GM12878 (cell line): Measurements from ENCODE around the gene SLC25A20. TPM values are rescaled to one million over a fixed set of nuclear protein-coding genes. Genes with fewer than 3 reads are reported as not detected.

Source experiments
- ATAC-seq: fragments of 200-7000 bp; cut with Tn5 transposase; 3 replicates; pipeline ENCODE4 v1.9.1; 2020; ENCODE audit warnings: mild to moderate bottlenecking, moderate library complexity
- BruUV-seq: library from RNA; stranded (reverse); fragments of 400-500 nt; replicated peaks from 2 replicates; lab custom pipeline; 2021; lab: Mats Ljungman, UMichigan
- CTCF ChIA-PET: fragments of 300-600 bp; sonication (Branson Sonifier 250); formaldehyde crosslinking; extraction: SDS; loops from one replicate; lab custom pipeline; 2021; ENCODE audit warnings: inconsistent platforms; lab: Yijun Ruan, JAX
- POLR2A ChIA-PET: fragments of 350-600 bp; formaldehyde crosslinking; extraction: SDS; loops from one replicate; lab custom pipeline; 2021; ENCODE audit warnings: inconsistent platforms; lab: Charles Lee
- RAD21 ChIA-PET: fragments of 300-600 bp; sonication (Branson Sonifier 250); formaldehyde crosslinking; loops from one replicate; lab custom pipeline; 2023; ENCODE audit warnings: antibody characterized with exemption; ENCODE audit not compliant: unreplicated experiment; lab: Charles Lee
- SMC1A ChIA-PET: fragments of 300-600 bp; sonication (Branson Sonifier 250); formaldehyde crosslinking; loops from one replicate; lab custom pipeline; 2023; ENCODE audit not compliant: unreplicated experiment, uncharacterized antibody; lab: Charles Lee
- DNase-seq: peaks from one replicate; pipeline ENCODE4 v3.0.0-alpha.2; 2011; ENCODE audit warnings: low read depth, low spot score
- FAIRE-seq: peaks from 3 replicates; lab custom pipeline; 2011; peaks lifted over from hg19 to GRCh38; lab: Jason Lieb, UNC
- H2AFZ ChIP-seq: 2 replicates; pipeline ENCODE4 v1.6.0; 2011; ENCODE audit warnings: low read depth, low read length, control low read depth; ENCODE audit not compliant: control insufficient read depth
- H3K27ac ChIP-seq: 2 replicates; pipeline ENCODE4 v1.5.1; 2011; ENCODE audit warnings: control low read depth; ENCODE audit not compliant: control insufficient read depth, insufficient read depth
- H3K27me3 ChIP-seq, 2 experiments: replicated peaks in 1 of 2; 2 replicates each; pipeline versions ENCODE4 v1.6.0 to v1.6.1; 2011; ENCODE audit warnings: low read length in 1 of 2; ENCODE audit not compliant: control insufficient read depth in 2 of 2, insufficient read depth in 2 of 2
- H3K36me3 ChIP-seq, 2 experiments: 2 replicates each; pipeline ENCODE4 v1.5.1; 2011; ENCODE audit warnings: low read length in 1 of 2; ENCODE audit not compliant: control insufficient read depth in 2 of 2, insufficient read depth in 2 of 2
- H3K4me1 ChIP-seq: 2 replicates; pipeline ENCODE4 v1.6.1; 2011; ENCODE audit warnings: mild to moderate bottlenecking, low read length, moderate library complexity, mixed read lengths; ENCODE audit not compliant: control insufficient read depth, insufficient read depth
- H3K4me2 ChIP-seq: 2 replicates; pipeline ENCODE4 v1.6.0; 2011; ENCODE audit warnings: control low read depth; ENCODE audit not compliant: control insufficient read depth, insufficient read depth
- H3K4me3 ChIP-seq: fragments of 200-600 bp; sonication (generic); 2 replicates; pipeline ENCODE4 v1.5.1; 2016
- H3K79me2 ChIP-seq: 2 replicates; pipeline ENCODE4 v1.6.0; 2011; ENCODE audit warnings: low read length; ENCODE audit not compliant: control insufficient read depth, insufficient read depth
- H3K9ac ChIP-seq: 2 replicates; pipeline ENCODE4 v1.8.0; 2011; ENCODE audit warnings: low read length, control low read depth, mixed read lengths; ENCODE audit not compliant: control insufficient read depth, insufficient read depth
- H3K9me3 ChIP-seq: replicated peaks from 3 replicates; pipeline ENCODE4 v1.5.1; 2011; ENCODE audit warnings: mild to moderate bottlenecking, low read length; ENCODE audit not compliant: control insufficient read depth, insufficient read depth
- H4K20me1 ChIP-seq: 2 replicates; pipeline ENCODE4 v1.6.0; 2011; ENCODE audit not compliant: control insufficient read depth, insufficient read depth
- BHLHE40 ChIP-seq, 2 experiments: fragments of 450-650 bp in 1 of 2; IDR thresholded peaks; 2 replicates each; pipeline ENCODE4 v1.6.1; 2011 to 2017; ENCODE audit warnings: low read depth in 2 of 2, borderline replicate concordance in 1 of 2, improper control_type of control experiment in 1 of 2, low read length in 1 of 2, mild to moderate bottlenecking in 1 of 2
- CBFB ChIP-seq: IDR thresholded peaks from 2 replicates; pipeline ENCODE4 v1.6.1; 2016; ENCODE audit warnings: antibody characterized with exemption, low read depth
- EED ChIP-seq: sonication (generic); IDR thresholded peaks from 2 replicates; pipeline ENCODE4 v1.6.1; 2016; ENCODE audit warnings: antibody characterized with exemption, low read depth
- NFIC ChIP-seq: IDR thresholded peaks from 2 replicates; pipeline ENCODE4 v1.6.1; 2012; ENCODE audit warnings: low read depth, mild to moderate bottlenecking, inconsistent platforms, low read length, moderate library complexity
- PKNOX1 ChIP-seq: fragments of 450-650 bp; IDR thresholded peaks from 2 replicates; pipeline ENCODE4 v1.6.1; 2016; ENCODE audit warnings: mild to moderate bottlenecking
- PML ChIP-seq: IDR thresholded peaks from 2 replicates; pipeline ENCODE4 v1.6.1; 2012; ENCODE audit warnings: low read length, inconsistent platforms
- RCOR1 ChIP-seq: conservative IDR thresholded peaks from 2 replicates; pipeline ENCODE4 v1.6.1; 2012; ENCODE audit warnings: low read depth, low read length, improper control_type of control experiment
- RUNX3 ChIP-seq: IDR thresholded peaks from 2 replicates; pipeline ENCODE4 v1.6.1; 2012; ENCODE audit warnings: low read length, inconsistent platforms
- STAT1 ChIP-seq: fragments of 450-650 bp; conservative IDR thresholded peaks from 2 replicates; pipeline ENCODE4 v1.6.1; 2014; ENCODE audit warnings: antibody characterized with exemption, mild to moderate bottlenecking
- TBL1XR1 ChIP-seq: IDR thresholded peaks from 2 replicates; pipeline ENCODE4 v1.6.1; 2012; ENCODE audit warnings: low read depth, low read length, improper control_type of control experiment
- ZNF622 ChIP-seq: fragments of 450-650 bp; IDR thresholded peaks from 2 replicates; pipeline ENCODE4 v1.6.1; 2017; ENCODE audit warnings: mild to moderate bottlenecking, inconsistent platforms
- WGBS: methylation state at CpG from one replicate; pipeline ENCODE4 v1.1.6; 2016; ENCODE audit warnings: low lambda C conversion rate; ENCODE audit not compliant: insufficient replicate concordance, insufficient coverage; ENCODE audit errors: missing lambda C conversion rate; 5-methylcytosine and 5-hydroxymethylcytosine counted together
- in situ Hi-C: fragments of 300-500 bp; cut with MboI; formaldehyde crosslinking; loops from 9 replicates; pipeline ENCODE4 v1.14.3; 2018; ENCODE audit warnings: mixed read lengths
- intact Hi-C: fragments of 100-400 bp; cut with micrococcal nuclease; formaldehyde crosslinking; loops from one replicate; pipeline ENCODE4 v1.14.2; 2022; ENCODE audit not compliant: unreplicated experiment
- polyA plus RNA-seq, 11 experiments: library from polyadenylated mRNA; depleted of rRNA in 4 of 11; unstranded in 6 of 11; stranded (reverse) in 5 of 11; fragments of >200 nt; fragmentation: Nextera tagmentation in 4 of 11; fragmentation: Illumina TruSeq in 1 of 11; extraction: Ambion mirVana in 4 of 11; extraction: Trizol in 1 of 11; gene quantifications; 1 replicate in 1 of 11; 2 replicates in 10 of 11; pipeline versions ENCODE4 v1.2.1 to v1.2.3, GENCODE V29; 2011 to 2016; ENCODE audit warnings: inconsistent platforms in 2 of 11, missing spikeins in 2 of 11, low read depth in 1 of 11
- total RNA-seq, 4 experiments: library from RNA; depleted of rRNA in 3 of 4; stranded (reverse); fragments of >200 nt in 3 of 4; fragmentation: Illumina TruSeq in 1 of 4; extraction: Trizol in 1 of 4; gene quantifications; 2 replicates each; pipeline versions ENCODE4 v1.2.1 to v1.2.3, GENCODE V29; 2013 to 2021

SLC25A20 gene
- total and polyA plus RNA-seq, 10 of the 15 experiments (the other 5 are each of a cell fraction or from before 2014, with no cell fraction given): 12.9 to 38.6 (median 22.1) TPM

- no peak for TF ChIP-seq TBL1XR1
- TF ChIP-seq STAT1: no peak
- no peak for TF ChIP-seq PML
- TF ChIP-seq BHLHE40 (IDR thresholded peaks at IDR 0.05; ENCODE audit: borderline replicate concordance in 1 of 2, low read depth in 2 of 2, low read length in 1 of 2): no peak
- no peak for TF ChIP-seq ZNF622
- no peak for TF ChIP-seq CBFB
- TF ChIP-seq EED: no peak
- TF ChIP-seq NFIC: no peak
- TF ChIP-seq RCOR1: no peak
Observed at GRCh38 chr3:48859206-48859605, 39.5 kb downstream of the SLC25A20 start (continued).

- no peak overlapping the region for H3K4me2 ChIP-seq
- intact Hi-C loops (no loop called here), in situ Hi-C loops (no loop called here)
- H3K79me2 ChIP-seq: no peaks in the 10 kb centered on the region
- H2AFZ ChIP-seq: no peak overlapping the region
- FAIRE-seq (no peak), DNase-seq (no peak), ATAC-seq (no peak)
- ChIA-PET SMC1A (no interaction called here), POLR2A (no interaction called here), CTCF (no interaction called here), RAD21 (no interaction called here)
- no peaks in the 10 kb centered on the region for H3K9me3 ChIP-seq
- WGBS: 76% methylated on average over 2 of the region's 2 CpGs
- H3K36me3 ChIP-seq: peaks cover 0 to 2% of the 10 kb centered on the region in 2 experiments; a peak in 2 of 4 replicates
- no peak overlapping the region for H3K4me3 ChIP-seq
- no TSS peak for BruUV-seq
- H3K27ac ChIP-seq: no peak overlapping the region
- H3K4me1 ChIP-seq: no peaks in the 10 kb centered on the region
- H4K20me1 ChIP-seq: no peaks in the 10 kb centered on the region
- TF ChIP-seq RUNX3: no peak
- no peak for TF ChIP-seq BHLHE40 (IDR thresholded peaks at IDR 0.05; ENCODE audit: borderline replicate concordance in 1 of 2, low read depth in 2 of 2, low read length in 1 of 2)
- no peak for TF ChIP-seq PKNOX1
- H3K9ac ChIP-seq: no peak overlapping the region
- H3K27me3 ChIP-seq: no peaks in the 10 kb centered on the region
Observed at GRCh38 chr3:48858709-48859108, 40.0 kb downstream of the SLC25A20 start.
